ENCODE results near the gene SRSF12. TPM values are rescaled to one million over a fixed set of nuclear protein-coding genes. Genes with fewer than 3 reads are reported as not detected.
A peak's percentile ranks its signal among the peaks of the same experiment; 100 is the strongest.
"Not testable (repeated sequence)": the region's sequence is repeated elsewhere in the genome, so short reads cannot be mapped to it uniquely, and the experiment has no call there.

SRSF12 gene
- total RNA-seq, 4 donors from 2014 or later: not detected

- H3K27ac ChIP-seq: no peak overlapping the region
- no peaks in the 10 kb centered on the region for H3K9me3 ChIP-seq
- H3K4me1 ChIP-seq: peaks cover 0 to 4% (median 0%) of the 10 kb centered on the region in 4 donors
- no peaks in the 10 kb centered on the region for H3K27me3 ChIP-seq
- no peak for TF ChIP-seq POLR2A (IDR thresholded peaks at IDR 0.05)
- no peak for TF ChIP-seq CTCF (IDR thresholded peaks at IDR 0.05)
- H3K4me3 ChIP-seq: no peak overlapping the region
- no peaks in the 10 kb centered on the region for H3K36me3 ChIP-seq
- DNase-seq: no peak
These were observed 16.9 kb upstream of the SRSF12 start for GRCh38 chr6:89134723-89135122.

- H3K9me3 ChIP-seq: no peaks in the 10 kb centered on the region
- no peaks in the 10 kb centered on the region for H3K27me3 ChIP-seq
- no peaks in the 10 kb centered on the region for H3K4me1 ChIP-seq
- H3K4me3 ChIP-seq: no peak overlapping the region
- DNase-seq: no peak
- TF ChIP-seq CTCF (IDR thresholded peaks at IDR 0.05): no peak
- TF ChIP-seq POLR2A (IDR thresholded peaks at IDR 0.05): no peak
- no peaks in the 10 kb centered on the region for H3K36me3 ChIP-seq
- no peak overlapping the region for H3K27ac ChIP-seq
These were observed 16.1 kb upstream of the SRSF12 start for GRCh38 chr6:89133981-89134380.

GRCh38 chr6:89132057-89132456 is 14.2 kb upstream of the SRSF12 start:
- Histone ChIP-seq H3K27ac (no peak overlapping the region), H3K36me3 (no peaks in the 10 kb centered on the region), H3K4me3 (no peak overlapping the region), H3K4me1 (no peaks in the 10 kb centered on the region), H3K9me3 (no peaks in the 10 kb centered on the region), H3K27me3 (no peaks in the 10 kb centered on the region)
- TF ChIP-seq POLR2A (IDR thresholded peaks at IDR 0.05): no peak
- no peak for TF ChIP-seq CTCF (IDR thresholded peaks at IDR 0.05)
- DNase-seq: no peak

- no peaks in the 10 kb centered on the region for H3K4me1 ChIP-seq
- TF ChIP-seq CTCF (IDR thresholded peaks at IDR 0.05) (no peak), POLR2A (IDR thresholded peaks at IDR 0.05) (no peak)
- no peak overlapping the region for H3K4me3 ChIP-seq
These were observed 13.7 kb upstream of the SRSF12 start for GRCh38 chr6:89131599-89131998.

GRCh38 chr6:89128256-89128671 is 10.4 kb upstream of the SRSF12 start:
- H3K9me3 ChIP-seq, H3K4me3 ChIP-seq, DNase-seq, H3K27me3 ChIP-seq, H3K36me3 ChIP-seq, H3K4me1 ChIP-seq, H3K27ac ChIP-seq: not testable (repeated sequence)

More at GRCh38 chr6:89131599-89131998, 13.7 kb upstream of the SRSF12 start:
- Histone ChIP-seq H3K36me3 (no peaks in the 10 kb centered on the region), H3K27me3 (no peaks in the 10 kb centered on the region), H3K27ac (no peak overlapping the region), H3K9me3 (no peaks in the 10 kb centered on the region)
- DNase-seq: no peak

- DNase-seq: no peak
- no peak overlapping the region for H3K4me3 ChIP-seq
- TF ChIP-seq CTCF (IDR thresholded peaks at IDR 0.05) (peak in 4 of 6 experiments; percentile 42 to 66 (median 59)), POLR2A (IDR thresholded peaks at IDR 0.05) (no peak)
- no peaks in the 10 kb centered on the region for H3K36me3 ChIP-seq
- no peaks in the 10 kb centered on the region for H3K9me3 ChIP-seq
- H3K4me1 ChIP-seq: peaks cover 0 to under 1% (median 0%) of the 10 kb centered on the region in 4 donors
- H3K27ac ChIP-seq: no peak overlapping the region
- no peaks in the 10 kb centered on the region for H3K27me3 ChIP-seq
These were observed 4.8 kb upstream of the SRSF12 start for GRCh38 chr6:89122625-89123024.

All from Peyer's patch (tissue), 4 donors.